Spleen (tissue), 7 donors: Measurements from ENCODE around the gene ADAMTS4.

Source experiments
- POLR2A ChIP-seq, 3 donors: fragments of 450-650 bp; IDR thresholded peaks; one replicate each; pipeline ENCODE4 v1.5.1; 2017; ENCODE audit warnings: antibody characterized with exemption in 3 of 3, mild to moderate bottlenecking in 1 of 3
- TF ChIP-seq, protein P1 (sequence below), 11 experiments: fragments of 200-600 bp in 7 of 11; fragments of 450-650 bp in 4 of 11; sonication (generic) in 4 of 11; IDR thresholded peaks in 8 of 11; conservative IDR thresholded peaks in 3 of 11; 1 replicate in 7 of 11; 2 replicates in 4 of 11; pipeline versions ENCODE4 v1.4.0 to v1.8.0; 2016 to 2021; ENCODE audit warnings: antibody characterized with exemption in 11 of 11, inconsistent platforms in 4 of 11, mild to moderate bottlenecking in 1 of 11
- donor health status: DM: no; HTN: no; CAD: no; lungs with moderate emphysema.
- donor health status: DM: no; HTN: no; CAD: no.
- donor health status: DM: no; HTN: no; CAD: no.

DNA sequence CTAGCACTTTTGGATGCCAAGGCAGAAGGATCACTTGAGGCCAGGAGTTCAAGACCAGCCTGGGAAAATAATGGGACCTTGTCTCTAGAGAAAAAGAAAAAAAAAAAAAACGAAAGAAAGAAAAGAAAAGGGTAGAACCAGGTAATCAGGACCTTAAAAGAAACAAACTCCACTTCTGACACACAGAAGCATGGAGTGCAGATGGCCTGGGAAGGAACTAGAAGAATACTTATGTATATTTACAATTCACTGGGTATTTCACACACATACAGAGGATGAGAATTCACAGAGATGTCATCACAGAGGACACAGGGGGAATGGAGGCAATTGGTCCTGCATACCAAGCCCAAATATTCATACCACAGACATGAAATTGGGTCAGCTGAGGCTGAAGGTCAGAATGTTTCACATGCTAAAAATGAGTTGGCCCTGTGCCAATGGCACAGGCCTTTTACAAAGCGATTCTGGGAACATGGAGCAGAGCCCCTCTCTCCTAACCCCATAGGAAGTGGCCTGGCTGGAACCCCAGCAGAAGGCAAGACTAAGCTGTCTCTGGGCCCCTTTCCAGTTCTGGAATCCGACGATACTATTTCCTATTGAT, 26.0 kb downstream of the ADAMTS4 start:
- TF ChIP-seq, protein P1, sequence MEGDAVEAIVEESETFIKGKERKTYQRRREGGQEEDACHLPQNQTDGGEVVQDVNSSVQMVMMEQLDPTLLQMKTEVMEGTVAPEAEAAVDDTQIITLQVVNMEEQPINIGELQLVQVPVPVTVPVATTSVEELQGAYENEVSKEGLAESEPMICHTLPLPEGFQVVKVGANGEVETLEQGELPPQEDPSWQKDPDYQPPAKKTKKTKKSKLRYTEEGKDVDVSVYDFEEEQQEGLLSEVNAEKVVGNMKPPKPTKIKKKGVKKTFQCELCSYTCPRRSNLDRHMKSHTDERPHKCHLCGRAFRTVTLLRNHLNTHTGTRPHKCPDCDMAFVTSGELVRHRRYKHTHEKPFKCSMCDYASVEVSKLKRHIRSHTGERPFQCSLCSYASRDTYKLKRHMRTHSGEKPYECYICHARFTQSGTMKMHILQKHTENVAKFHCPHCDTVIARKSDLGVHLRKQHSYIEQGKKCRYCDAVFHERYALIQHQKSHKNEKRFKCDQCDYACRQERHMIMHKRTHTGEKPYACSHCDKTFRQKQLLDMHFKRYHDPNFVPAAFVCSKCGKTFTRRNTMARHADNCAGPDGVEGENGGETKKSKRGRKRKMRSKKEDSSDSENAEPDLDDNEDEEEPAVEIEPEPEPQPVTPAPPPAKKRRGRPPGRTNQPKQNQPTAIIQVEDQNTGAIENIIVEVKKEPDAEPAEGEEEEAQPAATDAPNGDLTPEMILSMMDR (IDR thresholded peaks at IDR 0.05 in 8 of 11, conservative IDR thresholded peaks at IDR 0.05 in 3 of 11) = no peak
- no peak for TF ChIP-seq POLR2A (IDR thresholded peaks at IDR 0.05)
